ENCODE data around the gene DHRS7. TPM values are rescaled to one million over a fixed set of nuclear protein-coding genes. Genes with fewer than 3 reads are reported as not detected.

Gene DHRS7
- total RNA-seq, 3 donors from 2014 or later = 85.9 to 92.8 (median 89.8) TPM

DNA sequence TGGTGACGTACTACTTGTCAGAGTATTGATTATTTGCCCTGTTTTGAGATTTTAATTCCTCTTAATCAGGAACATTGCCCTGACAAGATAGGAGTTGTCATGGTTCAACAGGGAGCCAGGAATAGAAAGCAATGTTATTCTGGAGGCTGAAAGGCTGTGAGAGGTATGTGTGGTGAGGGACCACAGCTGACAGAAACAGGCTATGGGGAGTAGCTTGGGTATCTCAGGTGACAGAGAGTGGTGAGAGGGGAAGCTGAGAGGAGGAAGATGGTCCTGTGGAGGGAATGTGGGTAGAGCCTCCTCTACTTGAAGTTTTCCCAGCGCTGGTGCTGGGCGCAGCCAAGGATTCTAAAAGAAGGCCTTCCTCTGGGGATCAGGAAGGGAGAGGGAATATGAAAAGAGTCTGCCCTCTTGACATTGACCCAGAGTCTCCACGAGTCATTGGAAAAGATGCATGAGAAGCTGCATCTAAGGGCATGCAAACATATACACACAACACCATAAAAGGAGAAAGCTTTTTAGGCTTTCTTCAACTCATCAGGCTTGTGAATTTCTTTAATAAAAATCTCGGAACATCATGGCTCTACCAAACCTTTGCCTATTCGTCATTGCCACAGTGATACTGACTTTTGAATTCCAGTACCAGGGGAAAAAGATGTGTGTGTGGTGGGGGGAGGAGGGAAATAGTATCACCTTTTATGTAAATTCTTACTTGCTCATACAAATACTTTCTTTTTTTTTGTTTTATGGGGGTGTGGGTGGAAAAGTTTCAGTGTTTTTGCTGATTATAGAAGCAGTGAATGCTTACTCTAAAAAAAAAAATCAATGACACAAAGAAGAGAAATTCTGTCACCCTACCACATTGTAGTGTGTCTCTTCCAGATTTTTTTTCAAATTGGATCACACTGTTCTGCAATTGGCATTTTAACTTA is 39.9 kb upstream of the DHRS7 start:
- Histone ChIP-seq H3K9me3 (no peaks in the 10 kb centered on the region), H3K27me3 (no peaks in the 10 kb centered on the region), H3K36me3 (no peaks in the 10 kb centered on the region), H3K4me1 (peaks cover 0 to 6% of the 10 kb centered on the region in 2 donors), H3K27ac (no peak overlapping the region), H3K4me3 (no peak overlapping the region)
- intact Hi-C loops (cut with DNase I; ENCODE audit: low total_unique reads) = loop anchor here (5.0 kb wide), 1 partner anchor 302 kb away; the partner anchor contains the start of gene SIX6
- TF ChIP-seq POLR2A (IDR thresholded peaks at IDR 0.05) (no peak), CTCF (IDR thresholded peaks at IDR 0.05) (no peak), POLR2AphosphoS5 (IDR thresholded peaks at IDR 0.05) (no peak)
- DNase-seq (ENCODE audit: low spot score in 2 of 2) = no peak

DNA sequence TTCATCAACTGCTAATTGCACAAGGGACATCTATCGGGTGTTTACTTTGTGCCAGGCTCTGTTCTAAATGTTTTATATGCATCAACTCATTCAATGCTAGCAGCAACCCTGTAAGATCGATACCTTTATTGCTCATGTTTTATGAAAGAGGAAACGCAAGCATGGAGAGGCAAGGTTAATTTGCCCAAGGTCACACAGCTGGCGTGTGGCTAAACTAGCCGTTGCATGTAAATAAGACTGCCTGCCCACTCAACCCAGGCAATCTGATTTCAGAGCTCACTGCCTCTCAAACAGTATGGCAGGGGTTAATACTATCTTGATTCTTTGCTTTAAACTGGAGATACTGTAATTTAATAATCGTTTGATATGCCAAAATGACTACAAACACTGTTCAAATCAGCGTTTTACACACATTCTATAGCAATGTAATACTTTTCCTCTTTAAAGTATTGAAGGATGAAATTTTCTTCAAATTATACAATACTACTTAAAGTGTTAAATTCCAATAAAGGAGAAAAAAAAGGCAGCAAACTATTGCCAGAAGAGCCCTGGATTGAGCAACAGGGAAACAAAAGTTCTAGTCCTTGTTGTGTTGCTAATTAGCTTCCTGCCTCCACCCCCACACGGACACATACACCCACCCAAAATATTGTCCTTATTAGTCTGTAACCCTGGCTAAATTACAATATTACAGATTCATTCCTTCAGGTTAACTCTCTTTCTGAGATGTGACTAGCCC is 39.1 kb upstream of the DHRS7 start:
- H3K4me3 ChIP-seq = no peak overlapping the region
- H3K36me3 ChIP-seq = no peaks in the 10 kb centered on the region
- no peak overlapping the region for H3K27ac ChIP-seq
- no peak for TF ChIP-seq CTCF (IDR thresholded peaks at IDR 0.05)
- no peak for TF ChIP-seq POLR2A (IDR thresholded peaks at IDR 0.05)
- no peak for TF ChIP-seq POLR2AphosphoS5 (IDR thresholded peaks at IDR 0.05)
- intact Hi-C loops (cut with DNase I; ENCODE audit: low total_unique reads) = no loop called here
- no peaks in the 10 kb centered on the region for H3K27me3 ChIP-seq
- H3K9me3 ChIP-seq = peaks cover 2 to 8% of the 10 kb centered on the region in 2 donors
- H3K4me1 ChIP-seq = peaks cover 0 to 6% of the 10 kb centered on the region in 2 donors
- no peak for DNase-seq (ENCODE audit: low spot score in 2 of 2)

- Histone ChIP-seq H3K4me1 (peaks cover 0 to 2% of the 10 kb centered on the region in 2 donors), H3K36me3 (no peaks in the 10 kb centered on the region), H3K27ac (no peak overlapping the region), H3K9me3 (peaks cover 2 to 9% of the 10 kb centered on the region in 2 donors), H3K4me3 (no peak overlapping the region), H3K27me3 (no peaks in the 10 kb centered on the region)
- intact Hi-C loops (cut with DNase I; ENCODE audit: low total_unique reads) = no loop called here
- no peak for TF ChIP-seq POLR2AphosphoS5 (IDR thresholded peaks at IDR 0.05)
- no peak for TF ChIP-seq CTCF (IDR thresholded peaks at IDR 0.05)
- no peak for TF ChIP-seq POLR2A (IDR thresholded peaks at IDR 0.05)
- no peak for DNase-seq (ENCODE audit: low spot score in 2 of 2)
Measured at GRCh38 chr14:60199321-60199720, 34.1 kb upstream of the DHRS7 start.

DNA sequence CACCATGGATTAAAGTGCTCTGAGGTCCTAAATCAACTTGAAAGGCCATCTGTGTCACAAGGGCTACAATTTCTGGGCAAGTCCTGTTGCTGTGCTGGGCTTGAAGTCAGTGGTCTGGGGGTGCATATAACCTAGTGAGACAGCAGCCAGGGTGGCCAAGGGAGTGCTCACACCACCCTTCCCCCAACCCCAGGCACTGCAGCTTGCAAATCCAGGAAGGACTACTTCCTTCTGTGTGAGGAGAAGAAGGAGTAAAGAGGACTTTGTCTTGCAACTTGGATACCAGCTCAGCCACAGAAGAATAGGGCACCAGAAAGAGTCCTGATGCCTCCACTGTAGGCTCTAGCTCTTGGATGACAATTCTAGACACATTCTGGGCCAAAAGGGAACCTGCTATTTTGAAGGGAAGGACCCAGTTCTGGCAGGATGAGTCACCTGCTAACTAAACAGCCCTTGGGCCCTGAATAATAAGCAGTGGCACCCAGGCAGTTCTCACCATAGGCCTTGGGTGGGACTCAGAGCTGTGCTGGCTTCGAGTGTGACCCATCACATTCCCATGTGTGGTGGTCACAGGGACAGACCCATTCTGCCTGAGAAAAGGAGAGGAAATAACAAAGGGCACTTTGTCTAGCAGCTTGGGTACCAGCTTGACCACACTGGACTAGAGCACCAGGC is 32.6 kb upstream of the DHRS7 start:
- no peaks in the 10 kb centered on the region for H3K27me3 ChIP-seq
- TF ChIP-seq CTCF (IDR thresholded peaks at IDR 0.05) (no peak), POLR2A (IDR thresholded peaks at IDR 0.05) (no peak), POLR2AphosphoS5 (IDR thresholded peaks at IDR 0.05) (no peak)
- H3K4me1 ChIP-seq = no peaks in the 10 kb centered on the region
- H3K36me3 ChIP-seq = no peaks in the 10 kb centered on the region
- H3K4me3 ChIP-seq = no peak overlapping the region
- H3K9me3 ChIP-seq = peaks cover 2 to 9% of the 10 kb centered on the region in 2 donors
- H3K27ac ChIP-seq = no peak overlapping the region
- intact Hi-C loops (cut with DNase I; ENCODE audit: low total_unique reads) = no loop called here
- DNase-seq (ENCODE audit: low spot score in 2 of 2) = no peak

Data from breast epithelium (tissue), 4 donors.